ENCODE data around the gene SLX9. TPM values are rescaled to one million over a fixed set of nuclear protein-coding genes. Genes with fewer than 3 reads are reported as not detected.

Gene SLX9
- total RNA-seq, 1 experiment from 2014 or later, result 74.3 TPM

GRCh38 chr21:44952116-44952928 is 12.5 kb downstream of the SLX9 start:
- H3K27ac ChIP-seq (ENCODE audit: insufficient read length, low read depth, low read length), result no peak overlapping the region
- H3K23me2 ChIP-seq (ENCODE audit: insufficient read length, low read depth, low read length, poor library complexity, severe bottlenecking), result no peaks in the 10 kb centered on the region

More at GRCh38 chr21:44952116-44952928, 12.5 kb downstream of the SLX9 start:
- Mint-ChIP-seq H3K27ac (peak overlapping the region in 1 of 3 experiments; percentile 48; a peak in 1 of 7 replicates), H3K36me3 (ENCODE audit: insufficient read depth in 1 of 3, low read depth in 3 of 3) (peaks cover 14 to 39% (median 25%) of the 10 kb centered on the region in 3 experiments; a peak in 6 of 7 replicates), H3K27me3 (ENCODE audit: low read depth) (peaks cover 2% of the 10 kb centered on the region; the same call in 1 of the 2 replicates), H3K4me3 (no peak overlapping the region), H3K9me3 (no peaks in the 10 kb centered on the region), H3K4me1 (peaks cover 2% of the 10 kb centered on the region in 2 experiments; a peak in 2 of 4 replicates)
- H3K9me3 ChIP-seq (ENCODE audit: control insufficient read depth, low read depth, low read length), result no peaks in the 10 kb centered on the region
- peaks cover 28% of the 10 kb centered on the region; the same call in 1 of the 2 replicates for H3K79me2 ChIP-seq (ENCODE audit: insufficient read depth, low read length)
- no peak overlapping the region for H2BK120ac ChIP-seq (ENCODE audit: low read depth, low read length, poor library complexity, severe bottlenecking)
- no peak overlapping the region for H4K5ac ChIP-seq (ENCODE audit: insufficient read length, low read depth, low read length)
- H4K20me1 ChIP-seq (ENCODE audit: control insufficient read depth, insufficient read depth, insufficient read length), result no peaks in the 10 kb centered on the region
- H3K18ac ChIP-seq (ENCODE audit: insufficient read length, low read depth, low read length), result no peak overlapping the region
- DNase-seq, result no peak
- WGBS (ENCODE audit: extremely low coverage, insufficient read length, low lambda C conversion rate), result no CpG with 5 or more reads among the region's 24 CpGs
- no peak overlapping the region for H3K14ac ChIP-seq (ENCODE audit: insufficient read depth, low read length)
- no peak overlapping the region for H2BK5ac ChIP-seq (ENCODE audit: insufficient read length, low read length)
- no peak overlapping the region for H3K4ac ChIP-seq (ENCODE audit: low read depth, low read length)
- no peak overlapping the region for H2AFZ ChIP-seq (ENCODE audit: low read length)
- no peak overlapping the region for H2BK20ac ChIP-seq (ENCODE audit: low read depth, low read length, poor library complexity, severe bottlenecking)
- no peaks in the 10 kb centered on the region for H3K4me1 ChIP-seq (ENCODE audit: insufficient read depth, low read length)
- no peak overlapping the region for H3K56ac ChIP-seq (ENCODE audit: insufficient read length, low read depth, low read length)
- H2AK5ac ChIP-seq (ENCODE audit: insufficient read length, low read length), result no peak overlapping the region
- no peak for TF ChIP-seq CTCF (conservative IDR thresholded peaks at IDR 0.05)
- H4K8ac ChIP-seq (replicated peaks; ENCODE audit: insufficient read length, low read depth, low read length), result no peak overlapping the region
- H3T11ph ChIP-seq (ENCODE audit: low read length), result no peak overlapping the region
- no peak overlapping the region for H4K91ac ChIP-seq (ENCODE audit: insufficient read length, low read depth, low read length)
- H2BK12ac ChIP-seq (ENCODE audit: insufficient read length, low read depth, low read length), result no peak overlapping the region
- peaks cover 6% of the 10 kb centered on the region for H3K79me1 ChIP-seq (ENCODE audit: insufficient read depth, low read depth, low read length, poor library complexity, severe bottlenecking)
- no peaks in the 10 kb centered on the region for H3K27me3 ChIP-seq (ENCODE audit: insufficient read depth, low read length)
- no peak overlapping the region for H3K23ac ChIP-seq (ENCODE audit: insufficient read length, low read depth, low read length)
- no peak overlapping the region for H3K9ac ChIP-seq (ENCODE audit: extremely low read depth, insufficient read length, low read length)
- no peak overlapping the region for H2BK15ac ChIP-seq (ENCODE audit: low read depth, low read length)
- no peak overlapping the region for H3K4me2 ChIP-seq (ENCODE audit: insufficient read depth, insufficient read length, low read length)
